CD4-positive, alpha-beta T cell (primary cell): ENCODE data around the gene TIMM13. TPM values are rescaled to one million over a fixed set of nuclear protein-coding genes. Genes with fewer than 3 reads are reported as not detected.

Experiments used
- ATAC-seq: fragments of 200-7000 bp; cut with Tn5 transposase; one replicate; pipeline ENCODE4 v1.10.0; 2022; ENCODE audit warnings: mild to moderate bottlenecking; ENCODE audit not compliant: poor library complexity
- CTCF ChIA-PET: fragments of 350-600 bp; sonication (Branson Sonifier 250); formaldehyde crosslinking; loops from one replicate; lab custom pipeline; 2021; ENCODE audit warnings: antibody characterized with exemption, inconsistent platforms; lab: Charles Lee
- POLR2A ChIA-PET: fragments of 350-600 bp; sonication (Branson Sonifier 250); formaldehyde crosslinking; loops from one replicate; lab custom pipeline; 2021; ENCODE audit warnings: antibody characterized with exemption, inconsistent platforms; lab: Charles Lee
- DNase-seq, 14 experiments: peaks; one replicate each; pipeline ENCODE4 v3.0.0-alpha.2; 2013 to 2020; ENCODE audit warnings: mixed read lengths in 2 of 14
- H3K27ac ChIP-seq, 2 donors: one replicate each; pipeline versions ENCODE4 v1.5.1 to v1.7.0; 2013; ENCODE audit warnings: low read length in 2 of 2, low read depth in 1 of 2, mild to moderate bottlenecking in 1 of 2
- H3K27me3 ChIP-seq, 2 experiments: 1 replicate in 1 of 2; 2 replicates in 1 of 2; pipeline versions ENCODE4 v1.6.1 to v1.7.0; 2013; ENCODE audit warnings: low read length in 2 of 2, control low read depth in 1 of 2, mild to moderate bottlenecking in 1 of 2, moderate library complexity in 1 of 2; ENCODE audit not compliant: insufficient read depth in 2 of 2, control insufficient read depth in 1 of 2
- H3K36me3 ChIP-seq: one replicate; pipeline ENCODE4 v1.6.1; 2013; ENCODE audit warnings: low read length, control low read depth; ENCODE audit not compliant: insufficient read depth
- H3K4me1 ChIP-seq: one replicate; pipeline ENCODE4 v1.6.1; 2013; ENCODE audit warnings: low read length, control low read depth; ENCODE audit not compliant: insufficient read depth
- H3K4me3 ChIP-seq: one replicate; pipeline ENCODE4 v1.5.1; 2013; ENCODE audit warnings: mild to moderate bottlenecking, low read length, moderate library complexity
- H3K9me3 ChIP-seq, 2 experiments: 1 replicate in 1 of 2; 2 replicates in 1 of 2; pipeline versions ENCODE4 v1.6.1 to v1.7.0; 2013; ENCODE audit warnings: low read length in 2 of 2, mild to moderate bottlenecking in 2 of 2, control low read depth in 1 of 2, moderate library complexity in 1 of 2; ENCODE audit not compliant: control insufficient read depth in 1 of 2, insufficient read depth in 1 of 2
- H3K27ac Mint-ChIP-seq: one replicate; pipeline ENCODE4 v1.8.0; 2020; ENCODE audit warnings: mixed read lengths
- H3K27me3 Mint-ChIP-seq: one replicate; pipeline ENCODE4 v1.8.0; 2021; ENCODE audit warnings: mixed read lengths
- H3K36me3 Mint-ChIP-seq: one replicate; pipeline ENCODE4 v1.8.0; 2021; ENCODE audit warnings: low read depth, mixed read lengths
- H3K4me1 Mint-ChIP-seq: one replicate; pipeline ENCODE4 v1.8.0; 2021; ENCODE audit warnings: low read depth, mixed read lengths
- H3K4me3 Mint-ChIP-seq: one replicate; pipeline ENCODE4 v1.8.0; 2020; ENCODE audit warnings: mild to moderate bottlenecking, mixed read lengths
- H3K9me3 Mint-ChIP-seq: one replicate; pipeline ENCODE4 v1.8.0; 2020; ENCODE audit warnings: mixed read lengths
- intact Hi-C, 2 experiments: fragments of 100-400 bp; cut with DNase I in 1 of 2; cut with micrococcal nuclease in 1 of 2; formaldehyde crosslinking; loops; one replicate each; pipeline versions ENCODE4 v1.15.1 to v1.9.0; 2023 to 2025; cut with DNase I, micrococcal nuclease
- total RNA-seq, 174 experiments: library from RNA in 2 of 174; stranded (reverse) in 2 of 174; gene quantifications; one replicate each; pipeline ENCODE4 v1.2.3 and lab custom pipeline; 2021 to 2026
- TF ChIP-seq, protein P1 (sequence below): fragments of 200-600 bp; IDR thresholded peaks from one replicate; pipeline ENCODE4 v1.8.0; 2022; ENCODE audit warnings: antibody characterized with exemption, mild to moderate bottlenecking

Gene TIMM13
- total RNA-seq, 2 experiments from 2014 or later: 17.3 to 22.3 TPM

DNA sequence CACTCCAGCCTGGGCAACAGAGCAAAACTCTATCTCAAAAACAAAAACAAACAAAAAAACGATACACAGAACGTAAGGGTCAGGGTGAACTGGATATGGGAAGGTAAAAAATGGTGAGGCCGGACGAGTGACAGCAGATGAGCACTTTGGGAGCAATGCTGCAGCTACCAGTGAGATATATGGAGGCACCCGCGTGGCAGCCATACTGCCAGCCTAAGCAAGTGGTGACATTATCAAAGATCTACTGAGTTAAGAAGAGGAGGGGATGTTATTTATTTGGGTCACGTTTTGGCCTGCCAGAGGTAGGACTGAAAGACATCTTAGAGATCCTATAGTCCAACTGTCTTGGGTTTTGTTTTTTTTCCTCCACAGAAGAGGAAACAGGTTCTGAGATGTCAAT is 14.2 kb downstream of the TIMM13 start:
- TF ChIP-seq, protein P1, sequence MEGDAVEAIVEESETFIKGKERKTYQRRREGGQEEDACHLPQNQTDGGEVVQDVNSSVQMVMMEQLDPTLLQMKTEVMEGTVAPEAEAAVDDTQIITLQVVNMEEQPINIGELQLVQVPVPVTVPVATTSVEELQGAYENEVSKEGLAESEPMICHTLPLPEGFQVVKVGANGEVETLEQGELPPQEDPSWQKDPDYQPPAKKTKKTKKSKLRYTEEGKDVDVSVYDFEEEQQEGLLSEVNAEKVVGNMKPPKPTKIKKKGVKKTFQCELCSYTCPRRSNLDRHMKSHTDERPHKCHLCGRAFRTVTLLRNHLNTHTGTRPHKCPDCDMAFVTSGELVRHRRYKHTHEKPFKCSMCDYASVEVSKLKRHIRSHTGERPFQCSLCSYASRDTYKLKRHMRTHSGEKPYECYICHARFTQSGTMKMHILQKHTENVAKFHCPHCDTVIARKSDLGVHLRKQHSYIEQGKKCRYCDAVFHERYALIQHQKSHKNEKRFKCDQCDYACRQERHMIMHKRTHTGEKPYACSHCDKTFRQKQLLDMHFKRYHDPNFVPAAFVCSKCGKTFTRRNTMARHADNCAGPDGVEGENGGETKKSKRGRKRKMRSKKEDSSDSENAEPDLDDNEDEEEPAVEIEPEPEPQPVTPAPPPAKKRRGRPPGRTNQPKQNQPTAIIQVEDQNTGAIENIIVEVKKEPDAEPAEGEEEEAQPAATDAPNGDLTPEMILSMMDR: no peak
- H3K4me3 Mint-ChIP-seq: no peak overlapping the region
- no peak overlapping the region for H3K4me3 ChIP-seq
- POLR2A ChIA-PET: no interaction called here
- no peaks in the 10 kb centered on the region for H3K4me1 Mint-ChIP-seq
- DNase-seq (no peak), ATAC-seq (no peak)
- H3K4me1 ChIP-seq: no peaks in the 10 kb centered on the region
- H3K27me3 Mint-ChIP-seq: peaks cover 5% of the 10 kb centered on the region
- peaks cover 0 to 2% of the 10 kb centered on the region in 2 experiments for H3K27me3 ChIP-seq
- H3K36me3 ChIP-seq: no peaks in the 10 kb centered on the region
- no peak overlapping the region for H3K27ac ChIP-seq
- CTCF ChIA-PET: no interaction called here
- no peaks in the 10 kb centered on the region for H3K36me3 Mint-ChIP-seq
- peaks cover 0 to 17% of the 10 kb centered on the region in 2 experiments for H3K9me3 ChIP-seq
- H3K9me3 Mint-ChIP-seq: no peaks in the 10 kb centered on the region
- intact Hi-C loops: no loop called here
- H3K27ac Mint-ChIP-seq: no peak overlapping the region

DNA sequence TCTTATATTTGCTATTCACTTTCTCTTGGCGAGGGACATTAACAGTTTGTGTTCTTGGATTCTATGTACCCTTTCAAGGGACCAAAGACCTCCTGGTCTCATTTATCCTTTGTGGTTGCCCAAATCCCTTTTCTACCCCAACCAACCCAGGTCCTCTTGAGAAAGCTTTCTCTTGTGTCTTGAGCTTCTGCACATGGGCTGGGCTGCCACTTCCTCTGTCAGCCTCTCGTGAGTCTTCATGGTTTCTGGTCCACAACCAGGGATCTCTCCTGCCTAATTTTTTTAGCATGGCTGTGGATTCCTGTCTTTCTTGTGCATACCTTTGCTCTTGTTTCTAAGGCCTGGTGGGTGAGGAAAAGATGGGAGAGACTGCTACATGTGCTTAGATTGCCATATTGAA is 14.9 kb downstream of the TIMM13 start:
- peaks cover 0 to 2% of the 10 kb centered on the region in 2 experiments for H3K27me3 ChIP-seq
- ATAC-seq: no peak
- TF ChIP-seq, protein P1: no peak
- no peaks in the 10 kb centered on the region for H3K4me1 ChIP-seq
- Mint-ChIP-seq H3K4me1 (no peaks in the 10 kb centered on the region), H3K27ac (no peak overlapping the region), H3K36me3 (no peaks in the 10 kb centered on the region), H3K9me3 (no peaks in the 10 kb centered on the region), H3K4me3 (no peak overlapping the region), H3K27me3 (peaks cover 5% of the 10 kb centered on the region)
- intact Hi-C loops: no loop called here
- no peak for DNase-seq
- no peaks in the 10 kb centered on the region for H3K36me3 ChIP-seq
- POLR2A ChIA-PET: no interaction called here
- CTCF ChIA-PET: no interaction called here
- H3K27ac ChIP-seq: no peak overlapping the region
- no peak overlapping the region for H3K4me3 ChIP-seq
- H3K9me3 ChIP-seq: peaks cover 0 to 17% of the 10 kb centered on the region in 2 experiments

DNA sequence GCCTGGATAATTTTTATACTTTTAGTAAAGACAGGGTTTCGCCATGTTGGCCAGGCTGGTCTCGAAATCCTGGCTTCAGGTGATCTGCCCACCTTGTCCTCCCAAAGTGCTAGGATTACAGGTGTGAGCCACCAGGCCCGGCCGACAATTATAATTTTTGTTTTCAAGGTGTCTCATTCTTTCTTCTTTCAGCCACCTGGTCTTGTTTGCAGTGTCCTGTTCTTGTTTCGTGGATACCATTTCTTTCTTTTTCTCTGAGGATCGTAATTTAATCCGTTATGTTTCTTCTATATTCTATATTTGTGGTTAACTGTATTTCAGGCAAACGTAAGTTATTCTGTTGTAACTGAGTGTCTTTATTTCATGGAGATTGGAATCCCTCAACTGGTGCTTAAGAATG is 15.7 kb downstream of the TIMM13 start:
- POLR2A ChIA-PET: no interaction called here
- Mint-ChIP-seq H3K27me3 (peaks cover 5% of the 10 kb centered on the region), H3K4me1 (no peaks in the 10 kb centered on the region), H3K27ac (no peak overlapping the region), H3K4me3 (no peak overlapping the region), H3K9me3 (no peaks in the 10 kb centered on the region), H3K36me3 (no peaks in the 10 kb centered on the region)
- no peaks in the 10 kb centered on the region for H3K36me3 ChIP-seq
- CTCF ChIA-PET: no interaction called here
- H3K4me1 ChIP-seq: no peaks in the 10 kb centered on the region
- H3K27ac ChIP-seq: no peak overlapping the region
- ATAC-seq (no peak), DNase-seq (no peak)
- H3K4me3 ChIP-seq: no peak overlapping the region
- H3K9me3 ChIP-seq: peaks cover 0 to 17% of the 10 kb centered on the region in 2 experiments
- peaks cover 0 to 2% of the 10 kb centered on the region in 2 experiments for H3K27me3 ChIP-seq
- intact Hi-C loops: no loop called here
- TF ChIP-seq, protein P1: no peak
